Omental fat pad (tissue), 4 donors: Measurements from ENCODE around the gene SSBP3. TPM values are rescaled to one million over a fixed set of nuclear protein-coding genes. Genes with fewer than 3 reads are reported as not detected.

Experiments
- ATAC-seq: fragments of 150-250 bp; one replicate; pipeline ENCODE4 v1.9.1; 2016; ENCODE audit warnings: mild to moderate bottlenecking, moderate library complexity; ENCODE audit not compliant: low FRiP score
- DNase-seq: peaks from one replicate; pipeline ENCODE4 v3.0.0-alpha.2; 2019; ENCODE audit warnings: low spot score
- CTCF ChIP-seq, 3 donors: fragments of 450-650 bp; IDR thresholded peaks; one replicate each; pipeline ENCODE4 v1.5.1; 2016 to 2017; ENCODE audit warnings: antibody characterized with exemption in 3 of 3, mild to moderate bottlenecking in 3 of 3, moderate library complexity in 2 of 3
- total RNA-seq, 4 donors: library from RNA; depleted of rRNA; stranded (reverse); fragments of >200 nt; gene quantifications; one replicate each; pipeline ENCODE4 v1.1.0, GENCODE V29; 2016

Gene SSBP3
- total RNA-seq, 4 donors from 2014 or later, result 21.0 to 32.6 (median 22.9) TPM

DNA sequence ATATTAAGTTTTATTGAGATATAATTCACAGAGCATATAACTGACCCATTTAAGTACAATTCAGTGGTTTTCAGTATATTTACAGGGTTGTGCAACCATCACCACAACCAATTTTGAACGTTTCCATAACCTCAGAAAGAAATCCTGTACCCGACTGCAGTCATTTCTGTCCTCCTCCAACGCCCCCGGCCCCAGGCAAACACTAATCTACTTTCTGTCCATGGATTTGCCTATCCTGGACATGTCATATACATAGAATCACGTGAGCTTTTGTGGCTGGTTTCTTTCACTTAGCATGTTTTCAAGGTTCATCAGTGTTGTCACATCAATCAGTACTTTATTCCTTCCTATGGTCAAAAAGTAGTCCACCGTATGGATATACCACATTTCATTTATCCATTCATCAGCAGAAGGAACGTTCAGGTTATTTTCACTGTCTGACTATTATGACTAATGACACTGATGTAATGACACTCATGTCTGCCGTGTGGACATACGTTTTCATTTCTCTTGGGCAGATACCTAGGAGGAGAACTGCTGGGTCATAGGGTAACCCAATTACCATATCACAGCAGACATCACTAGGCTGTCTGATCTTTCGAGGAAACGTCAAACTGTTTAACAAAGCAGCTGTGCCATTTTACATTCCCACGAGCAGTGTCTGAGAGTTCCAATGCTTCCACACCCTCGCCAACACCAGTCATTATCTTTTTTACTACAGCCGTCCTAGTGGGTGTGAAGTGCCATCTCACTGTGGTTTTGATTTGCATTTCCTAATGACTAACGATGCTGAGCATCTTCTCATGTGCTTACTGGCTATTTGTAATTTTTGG is 175.5 kb downstream of the SSBP3 start:
- no peak for DNase-seq
- TF ChIP-seq CTCF (IDR thresholded peaks at IDR 0.05), result no peak
- no peak for ATAC-seq

DNA sequence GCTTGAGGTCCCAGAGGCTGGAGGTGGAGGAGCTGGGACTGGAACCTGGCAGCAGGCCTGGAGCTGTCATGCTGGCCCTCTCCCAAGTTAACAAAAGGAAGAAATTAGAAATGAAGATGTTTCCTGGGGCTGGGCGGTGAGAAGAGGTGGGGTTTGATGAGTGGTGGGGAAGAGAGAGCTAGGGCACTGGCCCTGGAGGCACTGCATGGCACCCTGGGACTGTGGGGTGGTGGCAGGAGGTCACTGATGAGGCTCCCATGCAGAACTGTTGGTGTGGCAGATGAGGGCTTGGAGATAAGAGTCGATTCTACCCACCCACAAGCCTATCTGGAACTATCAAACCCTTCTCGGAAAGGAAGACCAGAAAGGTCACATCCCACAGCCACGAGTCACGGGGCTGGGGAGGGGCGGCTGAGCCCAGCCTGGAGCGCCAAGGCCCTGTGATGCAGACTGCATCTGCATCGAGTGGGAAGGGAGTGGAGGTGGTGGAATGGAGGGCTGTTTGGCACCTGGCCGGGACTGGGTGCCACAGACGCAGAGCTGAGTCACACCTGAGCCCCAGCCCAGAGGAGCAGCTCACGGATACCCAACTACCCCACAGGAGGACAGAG is 176.8 kb downstream of the SSBP3 start:
- ATAC-seq (peak; percentile 57), DNase-seq (no peak)
- no peak for TF ChIP-seq CTCF (IDR thresholded peaks at IDR 0.05)

- no peak for DNase-seq
- no peak for ATAC-seq
- TF ChIP-seq CTCF (IDR thresholded peaks at IDR 0.05), result no peak
These were observed 177.5 kb downstream of the SSBP3 start for GRCh38 chr1:54228638-54229079.

DNA sequence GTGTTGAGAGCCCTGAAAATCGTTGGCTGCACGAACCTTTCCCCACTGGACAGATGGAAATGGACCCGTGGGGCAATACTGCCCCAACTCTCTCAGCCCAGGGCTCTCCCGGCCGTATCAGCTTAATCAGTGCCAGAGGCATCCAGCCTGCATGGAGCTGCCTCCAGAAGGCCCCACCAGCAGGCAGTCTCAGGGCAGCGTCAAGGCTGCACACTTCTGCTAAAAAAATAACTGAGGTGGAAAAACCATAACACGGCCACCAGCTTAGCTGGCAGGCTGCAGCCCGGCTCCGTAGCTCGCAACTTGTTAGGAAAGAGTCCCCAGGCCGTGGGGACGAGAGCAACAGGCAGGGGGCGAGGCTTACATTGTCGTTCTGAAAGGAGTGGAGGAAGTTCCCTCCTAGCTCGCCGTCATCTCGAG is 178.3 kb downstream of the SSBP3 start:
- TF ChIP-seq CTCF (IDR thresholded peaks at IDR 0.05), result no peak
- ATAC-seq (no peak), DNase-seq (no peak)

GRCh38 chr1:54227091-54227602 is 179.0 kb downstream of the SSBP3 start:
- peak; percentile 68 for ATAC-seq
- no peak for TF ChIP-seq CTCF (IDR thresholded peaks at IDR 0.05)
- no peak for DNase-seq

GRCh38 chr1:54225986-54226559 is 180.1 kb downstream of the SSBP3 start:
- no peak for TF ChIP-seq CTCF (IDR thresholded peaks at IDR 0.05)
- DNase-seq, result no peak
- ATAC-seq, result no peak
